Ovary (tissue), 9 donors: ENCODE measurements around the gene SIRT3. TPM values are rescaled to one million over a fixed set of nuclear protein-coding genes. Genes with fewer than 3 reads are reported as not detected.

Source experiments
- DNase-seq, 5 donors: peaks; one replicate each; pipeline ENCODE4 v3.0.0-alpha.2; 2019 to 2020
- H3K27ac ChIP-seq, 2 donors: fragments of 200-600 bp; one replicate each; pipeline versions ENCODE4 v1.5.1 to v1.8.0; 2019 to 2022
- H3K27me3 ChIP-seq: fragments of 200-600 bp; one replicate; pipeline ENCODE4 v1.8.0; 2022
- H3K36me3 ChIP-seq: fragments of 200-600 bp; sonication (generic); one replicate; pipeline ENCODE4 v1.5.1; 2019
- H3K4me1 ChIP-seq: one replicate; pipeline ENCODE4 v1.8.1; 2013; ENCODE audit warnings: mild to moderate bottlenecking, moderate library complexity; ENCODE audit not compliant: insufficient read depth
- H3K4me3 ChIP-seq: fragments of 200-600 bp; sonication (generic); one replicate; pipeline ENCODE4 v1.5.1; 2017
- H3K9me3 ChIP-seq, 2 donors: fragments of 200-600 bp in 1 of 2; sonication (generic) in 1 of 2; one replicate each; pipeline versions ENCODE4 v1.5.1 to v1.8.1; 2013 to 2019; ENCODE audit warnings: mild to moderate bottlenecking in 1 of 2, moderate library complexity in 1 of 2
- CTCF ChIP-seq, 3 donors: fragments of 450-650 bp in 2 of 3; fragments of 200-600 bp in 1 of 3; IDR thresholded peaks; one replicate each; pipeline versions ENCODE4 v1.5.1 to v1.8.0; 2016 to 2022; ENCODE audit warnings: antibody characterized with exemption in 3 of 3, mild to moderate bottlenecking in 1 of 3
- EP300 ChIP-seq: sonication (generic); formaldehyde crosslinking; IDR thresholded peaks from one replicate; pipeline ENCODE4 v1.6.1; 2017; ENCODE audit warnings: antibody characterized with exemption
- POLR2A ChIP-seq: fragments of 450-650 bp; IDR thresholded peaks from one replicate; pipeline ENCODE4 v1.6.1; 2017; ENCODE audit warnings: antibody characterized with exemption, mild to moderate bottlenecking, moderate library complexity
- WGBS, 3 donors: extraction: QIAGEN DNeasy Blood & Tissue Kit in 1 of 3; methylation state at CpG; one replicate each; pipeline versions ENCODE4 v1.1.5 to v1.1.7; 2013 to 2017; 5-methylcytosine and 5-hydroxymethylcytosine counted together
- intact Hi-C, 4 donors: fragments of 100-400 bp; cut with DNase I; formaldehyde crosslinking; loops; one replicate each; pipeline versions ENCODE4 v1.11.0 to v1.15.1; 2022 to 2023
- polyA plus RNA-seq, 2 donors: library from polyadenylated mRNA; stranded (reverse); fragments of 200-250 nt in 1 of 2; fragments of 350-450 nt in 1 of 2; fragmentation: Illumina TruSeq in 1 of 2; extraction: RNeasy Lipid Tissue Mini Kit (QIAGEN cat#74804) in 1 of 2; gene quantifications; one replicate each; pipeline ENCODE4 v1.2.3, GENCODE V29; 2013 to 2014
- total RNA-seq, 7 donors: library from RNA; depleted of rRNA in 2 of 7; stranded (reverse); fragments of >200 nt in 2 of 7; fragmentation: NEBNext Ultra II Directional in 3 of 7; extraction: Animal tissue kit (Norgen Biotek cat#: 25700) in 3 of 7; gene quantifications; one replicate each; pipeline versions ENCODE4 v1.1.0 to v1.2.4, GENCODE V29; 2016 to 2023
- donor health status: DM: no; HTN: no; CAD: no; lungs with moderate emphysema.
- donor health status: DM: no; HTN: no; CAD: no.
- donor health status: Bipolar disorder and iron deficiency.
- donor health status: DM: yes; HTN: yes; CAD: no.
- donor health status: DM: no; HTN: no; CAD: no.
- donor health status: DM: yes; HTN: yes; CAD: no.

SIRT3 gene
- total and polyA plus RNA-seq, 9 donors, result 11.1 to 24.4 (median 21.5) TPM

- Histone ChIP-seq H3K4me1 (peaks cover 3% of the 10 kb centered on the region), H3K9me3 (no peaks in the 10 kb centered on the region), H3K27ac (no peak overlapping the region), H3K27me3 (peaks cover 5% of the 10 kb centered on the region), H3K4me3 (no peak overlapping the region), H3K36me3 (no peaks in the 10 kb centered on the region)
- WGBS, 3 donors, result 32 to 38% (median 35%) methylated on average over 25 to 26 of the region's 26 CpGs
- intact Hi-C loops, result loop anchor here in 1 of 4 donors (5.0 kb wide), 1 partner anchor 34 kb away; no protein-coding TSS in a partner anchor
- DNase-seq, result peak in 1 of 5 donors; percentile 31
- TF ChIP-seq POLR2A (no peak), EP300 (no peak), CTCF (IDR thresholded peaks at IDR 0.05) (no peak)
Observed at GRCh38 chr11:281486-282161, 45.5 kb upstream of the SIRT3 start.

- Histone ChIP-seq H3K9me3 (no peaks in the 10 kb centered on the region), H3K4me3 (no peak overlapping the region), H3K27ac (no peak overlapping the region), H3K27me3 (peaks cover 5% of the 10 kb centered on the region), H3K36me3 (no peaks in the 10 kb centered on the region), H3K4me1 (peaks cover 3% of the 10 kb centered on the region)
- WGBS, 3 donors, result 6 to 15% (median 13%) methylated on average over 66 to 79 of the region's 79 CpGs
- no peak for TF ChIP-seq EP300
- TF ChIP-seq CTCF (IDR thresholded peaks at IDR 0.05), result no peak
- no peak for TF ChIP-seq POLR2A
- intact Hi-C loops, result loop anchor here in 1 of 4 donors (5.0 kb wide), 1 partner anchor 34 kb away; no protein-coding TSS in a partner anchor
- DNase-seq, result peak in 1 of 5 donors; percentile 30
Observed at GRCh38 chr11:280706-281485, 44.8 kb upstream of the SIRT3 start.

GRCh38 chr11:279966-280705 lies 44.0 kb upstream of the SIRT3 start:
- intact Hi-C loops, result loop anchor here in 1 of 4 donors (5.0 kb wide), 1 partner anchor 33 kb away; no protein-coding TSS in a partner anchor
- TF ChIP-seq CTCF (IDR thresholded peaks at IDR 0.05) (no peak), EP300 (no peak), POLR2A (no peak)
- H3K27me3 ChIP-seq, result peaks cover 5% of the 10 kb centered on the region
- H3K27ac ChIP-seq, result no peak overlapping the region
- peaks cover 3% of the 10 kb centered on the region for H3K4me1 ChIP-seq
- H3K9me3 ChIP-seq, result no peaks in the 10 kb centered on the region
- DNase-seq, result peak in 2 of 5 donors; percentile 11 to 42
- 2 to 3% (median 3%) methylated on average over 72 to 85 of the region's 85 CpGs for WGBS, 3 donors
- no peak overlapping the region for H3K4me3 ChIP-seq
- H3K36me3 ChIP-seq, result no peaks in the 10 kb centered on the region
